Endodermal cell (in vitro differentiated cells): ENCODE measurements around the gene CNOT1. TPM values are rescaled to one million over a fixed set of nuclear protein-coding genes. Genes with fewer than 3 reads are reported as not detected.
"Not testable (repeated sequence)": the region's sequence is repeated elsewhere in the genome, so short reads cannot be mapped to it uniquely, and the experiment has no call there.

Experiments
- DNase-seq: peaks from one replicate; pipeline ENCODE4 v3.0.0-alpha.2; 2017
- H3K27ac ChIP-seq: 2 replicates; pipeline ENCODE4 v1.5.1; 2013; ENCODE audit warnings: mild to moderate bottlenecking, low read depth, low read length, moderate library complexity
- H3K27me3 ChIP-seq: 2 replicates; pipeline ENCODE4 v1.6.1; 2013; ENCODE audit warnings: mild to moderate bottlenecking, low read length, moderate library complexity; ENCODE audit not compliant: insufficient read depth, control insufficient read depth, poor library complexity, severe bottlenecking
- H3K36me3 ChIP-seq: 2 replicates; pipeline ENCODE4 v1.7.0; 2013; ENCODE audit warnings: mild to moderate bottlenecking, low read length, moderate library complexity; ENCODE audit not compliant: control insufficient read depth, insufficient read depth
- H3K4me1 ChIP-seq: one replicate; pipeline ENCODE4 v1.7.0; 2013; ENCODE audit warnings: low read length; ENCODE audit not compliant: control insufficient read depth, insufficient read depth
- H3K4me3 ChIP-seq: 2 replicates; pipeline ENCODE4 v1.5.1; 2013; ENCODE audit warnings: mild to moderate bottlenecking, low read length, moderate library complexity
- H3K9ac ChIP-seq: 2 replicates; pipeline ENCODE4 v1.6.1; 2013; ENCODE audit warnings: mild to moderate bottlenecking, low read length, moderate library complexity; ENCODE audit not compliant: poor library complexity, severe bottlenecking; ENCODE audit errors: extremely low read depth
- H3K9me3 ChIP-seq: 2 replicates; pipeline ENCODE4 v1.6.1; 2013; ENCODE audit warnings: mild to moderate bottlenecking, low read length, moderate library complexity; ENCODE audit not compliant: control insufficient read depth
- H3K27ac Mint-ChIP-seq: 2 replicates; pipeline ENCODE4 v1.8.0; 2020; ENCODE audit warnings: mixed read lengths
- H3K27me3 Mint-ChIP-seq: 2 replicates; pipeline ENCODE4 v1.8.0; 2021; ENCODE audit warnings: mild to moderate bottlenecking, mixed read lengths; ENCODE audit not compliant: insufficient read depth
- H3K36me3 Mint-ChIP-seq: 2 replicates; pipeline ENCODE4 v1.8.0; 2020; ENCODE audit warnings: low read depth, mixed read lengths
- H3K4me1 Mint-ChIP-seq: 2 replicates; pipeline ENCODE4 v1.8.0; 2020; ENCODE audit warnings: mixed read lengths
- H3K4me3 Mint-ChIP-seq: 2 replicates; pipeline ENCODE4 v1.8.0; 2020; ENCODE audit warnings: mild to moderate bottlenecking, moderate library complexity, mixed read lengths
- H3K9me3 Mint-ChIP-seq: 2 replicates; pipeline ENCODE4 v1.8.0; 2020; ENCODE audit warnings: mild to moderate bottlenecking, mixed read lengths
- CTCF ChIP-seq: fragments of 200-600 bp; sonication (generic); conservative IDR thresholded peaks from 2 replicates; pipeline ENCODE4 v1.5.0; 2021; ENCODE audit warnings: antibody characterized with exemption, mild to moderate bottlenecking
- WGBS, 2 experiments: methylation state at CpG; one replicate each; pipeline versions ENCODE4 v1.1.5 to v1.1.7; 2013; ENCODE audit warnings: missing lambda C conversion rate in 2 of 2, mixed read lengths in 1 of 2; ENCODE audit not compliant: insufficient coverage in 1 of 2, insufficient read length in 1 of 2; 5-methylcytosine and 5-hydroxymethylcytosine counted together
- total RNA-seq, 2 donors: library from RNA; stranded (reverse); fragmentation: NEBNext Ultra II Directional in 1 of 2; extraction: Animal tissue kit (Norgen Biotek cat#: 25700) in 1 of 2; gene quantifications; 2 replicates in 1 of 2; 3 replicates in 1 of 2; pipeline ENCODE4 v1.2.1, GENCODE V29; 2021

The CNOT1 gene
- total RNA-seq, 2 donors from 2014 or later = 253 to 263 TPM

- WGBS, 2 experiments = 10 to 50% methylated on average over 7 to 12 of the region's 12 CpGs
- peak; percentile 81 for DNase-seq
- Mint-ChIP-seq H3K4me1 (no peaks in the 10 kb centered on the region), H3K4me3 (no peak overlapping the region), H3K36me3 (peaks cover 2% of the 10 kb centered on the region), H3K27ac (peak overlapping the region; percentile 58), H3K9me3 (no peaks in the 10 kb centered on the region), H3K27me3 (no peaks in the 10 kb centered on the region)
- no peak overlapping the region for H3K27ac ChIP-seq
- no peaks in the 10 kb centered on the region for H3K27me3 ChIP-seq
- H3K4me1 ChIP-seq = no peaks in the 10 kb centered on the region
- H3K36me3 ChIP-seq = no peaks in the 10 kb centered on the region
- no peak overlapping the region for H3K9ac ChIP-seq
- H3K4me3 ChIP-seq = no peak overlapping the region
- TF ChIP-seq CTCF = peak; percentile 82
- no peaks in the 10 kb centered on the region for H3K9me3 ChIP-seq
Observed at GRCh38 chr16:58661199-58661830, 31.7 kb upstream of the CNOT1 start.

GRCh38 chr16:58659911-58660310 lies 30.3 kb upstream of the CNOT1 start:
- H3K36me3 ChIP-seq, DNase-seq, H3K9me3 ChIP-seq, H3K27me3 Mint-ChIP-seq, H3K4me1 Mint-ChIP-seq, H3K9ac ChIP-seq, H3K4me3 ChIP-seq, H3K9me3 Mint-ChIP-seq, H3K4me1 ChIP-seq, H3K27ac ChIP-seq, H3K36me3 Mint-ChIP-seq, H3K4me3 Mint-ChIP-seq, H3K27ac Mint-ChIP-seq, H3K27me3 ChIP-seq: not testable (repeated sequence)
- 95 to 96% methylated on average over 4 to 11 of the region's 11 CpGs for WGBS, 2 experiments

- Histone ChIP-seq H3K36me3 (no peaks in the 10 kb centered on the region), H3K9ac (no peak overlapping the region), H3K27ac (no peak overlapping the region), H3K4me3 (no peak overlapping the region), H3K27me3 (no peaks in the 10 kb centered on the region), H3K4me1 (no peaks in the 10 kb centered on the region), H3K9me3 (no peaks in the 10 kb centered on the region)
- Mint-ChIP-seq H3K4me3 (no peak overlapping the region), H3K27me3 (peaks cover 3% of the 10 kb centered on the region), H3K9me3 (no peaks in the 10 kb centered on the region), H3K36me3 (no peaks in the 10 kb centered on the region), H3K27ac (no peak overlapping the region), H3K4me1 (no peaks in the 10 kb centered on the region)
- WGBS, 2 experiments = 92 to 100% methylated on average over 1 to 3 of the region's 3 CpGs
- no peak for TF ChIP-seq CTCF
- no peak for DNase-seq
Observed at GRCh38 chr16:58658796-58659211, 29.2 kb upstream of the CNOT1 start.

- TF ChIP-seq CTCF = no peak
- no peak overlapping the region for H3K27ac Mint-ChIP-seq
- Histone ChIP-seq H3K27me3 (no peaks in the 10 kb centered on the region), H3K4me3 (no peak overlapping the region), H3K36me3 (no peaks in the 10 kb centered on the region), H3K4me1 (no peaks in the 10 kb centered on the region), H3K9ac (no peak overlapping the region), H3K9me3 (no peaks in the 10 kb centered on the region), H3K27ac (no peak overlapping the region)
- H3K36me3 Mint-ChIP-seq = no peaks in the 10 kb centered on the region
- H3K4me3 Mint-ChIP-seq = no peak overlapping the region
- peaks cover 3% of the 10 kb centered on the region for H3K27me3 Mint-ChIP-seq
- 89 to 100% methylated on average over 2 to 4 of the region's 4 CpGs for WGBS, 2 experiments
- no peak for DNase-seq
- no peaks in the 10 kb centered on the region for H3K9me3 Mint-ChIP-seq
- H3K4me1 Mint-ChIP-seq = peaks cover 3% of the 10 kb centered on the region
Observed at GRCh38 chr16:58656899-58657298, 27.3 kb upstream of the CNOT1 start.
